Metanephros (tissue), 2 donors: ENCODE data around the gene SMKR1. TPM values are rescaled to one million over a fixed set of nuclear protein-coding genes. Genes with fewer than 3 reads are reported as not detected.

Source experiments
- small RNA-seq: library from RNA; depleted of rRNA; stranded (forward); fragments of <200 nt; gene quantifications from one replicate; pipeline ENCODE3, GENCODE V24; 2014; ENCODE audit warnings: low replicate concordance
- total RNA-seq: library from RNA; depleted of rRNA; stranded (reverse); fragments of >200 nt; gene quantifications from one replicate; pipeline ENCODE4 v1.2.3, GENCODE V29; 2014

Gene SMKR1
- 0.53 TPM for total RNA-seq

GRCh38 chr7:129501760-129502707 is at the start of gene SMKR1:
TSS of gene SMKR1 (plus strand) at chr7:129502531. CDS start at chr7:129502825, 294 bp downstream.

Small RNAs within 50 kb of the gene (small RNA-seq; reads per million reads assigned to genes)
- gene RNU1-72P, result not detected
- gene SNRPGP3, result not detected

Other genes starting within 250 kb of the SMKR1 start
- 4.6 TPM for gene STRIP2, start 68.1 kb upstream of the SMKR1 start, total RNA-seq
- gene NRF1, start 109.2 kb downstream of the SMKR1 start, total RNA-seq, result 25.5 TPM